Activated CD8-positive, alpha-beta memory T cell treated with anti-CD3 and anti-CD28 coated beads for 24 hours (primary cell): ENCODE data around the gene EXOC3L1.
A peak's percentile ranks its signal among the peaks of the same experiment; 100 is the strongest.

Experiments used
- DNase-seq: peaks from one replicate; pipeline ENCODE4 v3.0.0-alpha.2; 2020

EXOC3L1 gene

GRCh38 chr16:67177743-67178699 is 11.9 kb downstream of the EXOC3L1 start:
- DNase-seq: peak; percentile 75

GRCh38 chr16:67176662-67177061 is 13.3 kb downstream of the EXOC3L1 start:
- DNase-seq: no peak

GRCh38 chr16:67174706-67175231 is 15.2 kb downstream of the EXOC3L1 start:
- no peak for DNase-seq

- peak; percentile 80 for DNase-seq
Measured at GRCh38 chr16:67173808-67174705, 15.9 kb downstream of the EXOC3L1 start.

- DNase-seq: no peak
Measured at GRCh38 chr16:67173323-67173722, 16.6 kb downstream of the EXOC3L1 start.

GRCh38 chr16:67170949-67171649 is 18.8 kb downstream of the EXOC3L1 start:
- DNase-seq: no peak

- peak; percentile 66 for DNase-seq
Measured at GRCh38 chr16:67170168-67170948, 19.6 kb downstream of the EXOC3L1 start, which contains the start of gene NOL3. Gene NOL3, plus strand, starts transcription at chr16:67170538.

- DNase-seq: peak; percentile 70
Measured at GRCh38 chr16:67169642-67170167, 20.2 kb downstream of the EXOC3L1 start.

- no peak for DNase-seq
Measured at GRCh38 chr16:67169011-67169451, 20.9 kb downstream of the EXOC3L1 start.

- DNase-seq: no peak
Measured at GRCh38 chr16:67167588-67167987, 22.3 kb downstream of the EXOC3L1 start.

GRCh38 chr16:67166598-67167168 is 23.3 kb downstream of the EXOC3L1 start:
- DNase-seq: no peak

- no peak for DNase-seq
Measured at GRCh38 chr16:67166110-67166547, 23.8 kb downstream of the EXOC3L1 start.

GRCh38 chr16:67165121-67166078 is 24.5 kb downstream of the EXOC3L1 start:
- no peak for DNase-seq

GRCh38 chr16:67164599-67165061 is 25.3 kb downstream of the EXOC3L1 start, which contains the start of gene HSF4:
Gene HSF4, plus strand, starts transcription at chr16:67164745. Its CDS starts 67 bp downstream, at chr16:67164812.
- DNase-seq: no peak

GRCh38 chr16:67163999-67164558 is 25.9 kb downstream of the EXOC3L1 start:
- DNase-seq: no peak

GRCh38 chr16:67163164-67163998 is 26.6 kb downstream of the EXOC3L1 start:
- no peak for DNase-seq

- DNase-seq: no peak
Measured at GRCh38 chr16:67162506-67163163, 27.3 kb downstream of the EXOC3L1 start.
